Measurements from ENCODE around the gene PFKFB4.
"Not testable (repeated sequence)": the region's sequence is repeated elsewhere in the genome, so short reads cannot be mapped to it uniquely, and the experiment has no call there.

The PFKFB4 gene

GRCh38 chr3:48482822-48483221, 73.8 kb downstream of the PFKFB4 start:
- not testable (repeated sequence) for FAIRE-seq

- FAIRE-seq: not testable (repeated sequence)
Measured at GRCh38 chr3:48480891-48481290, 75.7 kb downstream of the PFKFB4 start.

GRCh38 chr3:48478626-48479555, 77.7 kb downstream of the PFKFB4 start:
- FAIRE-seq: no peak

GRCh38 chr3:48477959-48478520, 78.6 kb downstream of the PFKFB4 start:
- no peak for FAIRE-seq

DNA sequence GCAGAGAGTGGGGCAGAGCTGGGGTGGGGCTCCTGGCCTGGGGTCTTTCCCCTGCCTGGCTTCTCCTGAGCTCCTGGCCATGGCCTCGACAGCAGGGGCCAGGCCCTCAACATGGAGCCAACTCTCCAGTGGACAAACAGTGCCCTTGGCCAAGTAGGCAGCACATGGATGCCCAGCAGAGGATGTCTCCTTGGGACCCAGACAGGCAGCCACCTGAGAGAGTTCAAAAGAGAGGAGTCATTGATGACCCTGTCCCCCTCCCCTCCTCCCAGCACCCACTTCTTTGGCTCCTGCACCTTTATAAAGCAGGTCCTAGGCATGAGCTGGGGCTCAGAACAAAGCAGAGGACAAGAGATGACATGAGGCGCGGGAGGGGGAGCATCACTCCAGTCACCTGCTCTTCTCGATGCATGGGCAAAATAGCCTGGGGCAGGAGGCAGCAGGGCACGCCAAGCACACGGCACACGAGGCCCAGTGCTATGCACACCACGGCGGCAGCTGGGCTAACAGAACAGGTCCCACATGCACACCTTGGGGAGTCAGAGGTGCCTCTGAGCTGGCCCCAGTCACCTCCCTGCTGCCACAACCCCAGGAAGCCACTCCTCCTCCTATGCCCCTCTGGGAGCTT, 80.1 kb downstream of the PFKFB4 start:
- no peak for FAIRE-seq

- no peak for FAIRE-seq
Measured at GRCh38 chr3:48475188-48475587, 81.4 kb downstream of the PFKFB4 start.

DNA sequence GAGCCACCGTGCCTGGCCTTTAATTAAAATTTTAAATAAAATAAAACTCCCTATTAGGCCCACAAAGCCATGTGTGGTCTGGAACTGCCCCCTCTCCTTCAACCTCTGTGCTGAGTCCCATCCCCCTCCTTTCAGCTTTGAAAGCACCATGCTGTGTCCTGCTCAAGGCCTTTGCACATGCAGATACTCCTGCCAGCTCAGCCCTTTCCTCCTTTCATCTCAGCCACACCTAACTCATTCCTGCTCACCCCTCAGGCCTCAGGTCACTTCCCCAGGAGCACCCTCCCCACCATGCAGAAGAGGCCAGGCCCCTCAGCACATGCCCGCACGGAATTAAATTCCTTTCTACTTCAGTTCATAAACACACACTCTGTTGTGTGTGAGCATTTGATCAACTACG, 82.0 kb downstream of the PFKFB4 start:
- no peak for FAIRE-seq

DNA sequence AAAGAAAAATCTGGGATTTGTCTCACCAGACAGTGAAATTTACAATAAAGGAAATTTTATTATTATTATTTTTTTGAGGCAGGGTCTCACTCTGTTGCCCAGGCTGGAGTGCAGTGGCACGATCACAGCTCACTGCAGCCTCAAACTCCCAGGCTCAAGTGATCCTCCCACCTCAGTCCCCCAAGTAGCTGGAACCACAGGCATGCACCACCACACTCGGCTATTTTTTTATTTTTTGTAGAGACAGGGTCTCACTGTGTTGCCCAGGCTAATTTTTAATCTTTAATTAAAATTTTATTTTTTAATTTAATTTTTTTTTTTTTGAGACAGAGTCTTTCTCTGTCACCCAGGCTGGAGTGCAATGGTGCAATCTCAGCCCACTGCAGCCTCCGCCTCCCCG, 82.6 kb downstream of the PFKFB4 start:
- FAIRE-seq: not testable (repeated sequence)

DNA sequence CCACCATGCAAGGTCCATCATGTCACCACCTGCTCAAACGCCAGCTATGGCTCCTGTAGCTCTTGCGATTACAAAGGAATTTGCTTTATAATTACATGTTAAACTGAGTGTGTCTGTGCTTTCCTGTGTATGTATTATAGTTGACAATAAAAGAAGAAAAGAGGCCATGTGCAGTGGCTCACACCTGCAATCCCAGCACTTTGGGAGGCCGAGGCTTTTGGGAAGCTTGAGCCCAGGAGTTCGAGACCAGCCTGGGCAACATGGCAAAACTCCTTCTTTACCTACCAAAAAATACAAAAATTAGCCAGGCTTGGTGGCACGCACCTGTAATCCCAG, 83.0 kb downstream of the PFKFB4 start:
- no peak for FAIRE-seq

- peak; percentile 96 for FAIRE-seq
Measured at GRCh38 chr3:48472923-48473616, 83.5 kb downstream of the PFKFB4 start.

- FAIRE-seq: no peak
Measured at GRCh38 chr3:48472673-48472922, 84.0 kb downstream of the PFKFB4 start.

GRCh38 chr3:48470286-48470685, 86.3 kb downstream of the PFKFB4 start:
- no peak for FAIRE-seq

DNA sequence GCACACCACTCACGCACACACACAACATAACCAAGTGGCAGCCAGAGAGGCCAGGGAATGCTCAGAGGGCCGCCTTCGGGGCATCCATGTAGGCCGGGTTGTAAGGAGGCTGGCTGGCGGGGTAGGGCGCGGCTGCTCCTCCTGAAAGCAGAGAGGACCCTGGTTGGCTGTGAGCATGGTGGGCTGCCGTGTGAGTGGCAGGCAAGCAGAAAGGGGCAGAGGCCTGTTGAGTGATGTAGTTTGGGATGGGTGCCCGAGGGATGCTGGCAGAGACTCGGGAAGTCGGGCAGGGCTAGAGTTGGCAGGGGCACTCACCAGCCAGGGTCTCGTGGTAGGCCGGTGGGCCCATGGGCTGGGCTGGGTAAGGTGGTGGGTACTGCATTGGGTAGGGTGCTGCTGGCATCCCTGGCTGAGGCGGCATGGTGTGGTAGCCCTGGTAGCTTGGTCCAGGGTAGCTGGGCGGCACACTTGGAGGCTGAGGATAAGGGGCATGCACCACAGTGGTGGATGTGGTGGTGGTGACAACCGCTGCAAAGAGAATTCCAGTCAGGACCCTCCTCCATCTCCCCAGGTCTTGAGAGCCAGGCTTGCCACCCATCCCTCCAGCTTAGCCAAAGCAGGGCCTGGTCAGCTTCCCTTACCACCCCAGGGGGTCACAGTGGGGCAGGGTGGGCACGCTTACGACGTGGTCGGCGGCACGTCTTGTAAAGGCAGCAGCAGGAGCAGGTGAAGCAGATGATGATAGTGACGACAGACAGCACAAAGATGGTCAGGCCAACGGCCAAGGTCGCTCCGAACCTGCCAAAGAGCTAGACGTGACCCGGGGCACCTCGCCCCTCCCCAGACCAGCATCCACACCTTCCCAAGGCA, 87.3 kb downstream of the PFKFB4 start:
- FAIRE-seq: no peak

DNA sequence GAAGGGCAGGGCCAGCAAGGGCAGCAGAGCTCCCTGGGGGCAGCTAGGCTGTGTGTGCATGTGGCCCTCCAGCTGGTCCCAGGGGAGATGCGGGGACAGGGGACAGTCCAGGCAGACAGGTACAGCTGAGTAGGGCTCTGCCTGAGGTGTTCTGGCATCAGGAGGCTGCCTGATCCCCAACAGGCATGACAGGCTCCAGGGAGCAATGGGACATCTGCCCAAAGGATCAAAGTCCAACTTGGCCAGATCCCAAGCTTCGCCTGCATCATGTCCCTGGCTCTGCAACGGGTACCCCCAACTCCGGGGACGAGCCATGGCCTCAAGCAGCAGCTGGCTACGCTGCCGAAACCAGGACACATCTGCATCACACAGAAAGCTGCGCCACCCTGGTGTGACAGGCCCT, 88.3 kb downstream of the PFKFB4 start:
- FAIRE-seq: no peak

Measured in G401.6 (cell line).